Erythroblast (primary cell): Measurements from ENCODE around the gene HOXA13.

Source experiments
- GATA1 ChIP-seq: IDR thresholded peaks from 2 replicates; pipeline ENCODE4 v1.6.1; 2011; ENCODE audit warnings: low read depth, mild to moderate bottlenecking, control low read depth, low read length, moderate library complexity
- POLR2A ChIP-seq: IDR thresholded peaks from 2 replicates; pipeline ENCODE4 v1.6.1; 2011; ENCODE audit warnings: mild to moderate bottlenecking, low read length

DNA sequence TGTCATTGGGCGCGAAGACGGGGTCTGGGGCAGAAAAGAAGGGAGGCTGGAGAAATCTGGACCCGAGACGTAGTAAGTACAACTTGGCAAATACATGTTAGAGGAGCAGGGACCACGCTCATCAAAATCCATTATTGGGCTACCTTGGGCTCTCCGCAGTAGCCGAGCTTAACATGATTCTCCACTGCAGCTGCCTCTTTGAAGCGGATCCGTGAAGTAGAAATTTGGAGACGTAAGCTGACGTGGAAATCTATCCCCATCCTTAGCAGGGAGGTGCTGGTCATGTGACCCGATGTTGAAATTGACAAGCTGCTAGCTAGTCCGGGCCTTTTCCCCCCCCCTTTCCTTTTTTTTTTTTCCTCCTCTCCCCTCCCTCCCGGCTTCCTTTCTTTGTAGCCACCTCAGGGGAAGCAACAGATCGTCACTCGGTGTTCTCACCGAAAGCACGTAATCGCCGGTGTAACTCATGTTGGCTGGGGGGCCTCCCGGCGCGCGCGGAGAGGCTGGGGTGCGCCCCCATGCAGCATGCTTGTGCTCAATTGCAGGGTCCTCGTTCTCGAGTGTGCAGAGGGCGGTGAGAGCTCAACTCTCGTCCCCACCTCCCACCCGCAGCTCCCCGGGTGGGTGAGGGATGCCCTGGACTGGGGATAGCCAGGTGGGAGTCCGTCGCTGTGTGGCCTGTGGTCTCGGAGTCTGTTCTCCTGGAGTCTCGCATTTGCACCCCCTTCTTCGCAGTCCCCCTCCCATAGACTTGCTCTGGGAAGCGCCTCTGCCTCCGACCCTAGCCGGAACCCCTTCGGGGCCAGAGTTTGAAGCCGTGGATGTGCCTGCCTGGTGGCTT lies 14.7 kb downstream of the HOXA13 start, which contains the start of gene HOXA11:
- no peak for TF ChIP-seq POLR2A
- TF ChIP-seq GATA1: no peak
